ENCODE results near the gene ERBB3.

- TF ChIP-seq SMC3 (IDR thresholded peaks at IDR 0.05; ENCODE audit: low read depth, low read length) = no peak
- TF ChIP-seq CTCF (IDR thresholded peaks at IDR 0.05) = no peak
- no peak for TF ChIP-seq YY1 (IDR thresholded peaks at IDR 0.05; ENCODE audit: low read depth)
- no peak for TF ChIP-seq TAF1 (IDR thresholded peaks at IDR 0.05; ENCODE audit: borderline replicate concordance, low read depth, low read length)
- TF ChIP-seq MXI1 (IDR thresholded peaks at IDR 0.05; ENCODE audit: low read depth, low read length) = no peak
- TF ChIP-seq GATA2 (CRISPR knock-in tag; IDR thresholded peaks at IDR 0.05) = no peak
- no peak for TF ChIP-seq SIN3A (IDR thresholded peaks at IDR 0.05; ENCODE audit: borderline replicate concordance, low read depth, low read length)
- TF ChIP-seq RFX5 (IDR thresholded peaks at IDR 0.05; ENCODE audit: low read length) = no peak
- no peak for TF ChIP-seq POLR2AphosphoS5 (IDR thresholded peaks at IDR 0.05; ENCODE audit: low read depth, low read length)
- TF ChIP-seq NRF1 (IDR thresholded peaks at IDR 0.05; ENCODE audit: low read depth, low read length) = no peak
- TF ChIP-seq ZBTB33 (IDR thresholded peaks at IDR 0.05; ENCODE audit: borderline replicate concordance, low read depth) = no peak
- no peak for TF ChIP-seq TCF12 (IDR thresholded peaks at IDR 0.05)
- TF ChIP-seq RAD21 (IDR thresholded peaks at IDR 0.05; ENCODE audit: low read length) = no peak
- TF ChIP-seq NFIC (IDR thresholded peaks at IDR 0.05; ENCODE audit: borderline replicate concordance) = no peak
These were observed 21.1 kb downstream of the ERBB3 start for GRCh38 chr12:56101045-56101444.

All from SK-N-SH (cell line).